Cortex of kidney (tissue), 1 donor: ENCODE results near the gene CHRND.
"Not testable (repeated sequence)": the region's sequence is repeated elsewhere in the genome, so short reads cannot be mapped to it uniquely, and the experiment has no call there.

Experiments
- DNase-seq: peaks from one replicate; lab custom pipeline; 2025; lab: John Stamatoyannopoulos, UW

The CHRND gene

DNA sequence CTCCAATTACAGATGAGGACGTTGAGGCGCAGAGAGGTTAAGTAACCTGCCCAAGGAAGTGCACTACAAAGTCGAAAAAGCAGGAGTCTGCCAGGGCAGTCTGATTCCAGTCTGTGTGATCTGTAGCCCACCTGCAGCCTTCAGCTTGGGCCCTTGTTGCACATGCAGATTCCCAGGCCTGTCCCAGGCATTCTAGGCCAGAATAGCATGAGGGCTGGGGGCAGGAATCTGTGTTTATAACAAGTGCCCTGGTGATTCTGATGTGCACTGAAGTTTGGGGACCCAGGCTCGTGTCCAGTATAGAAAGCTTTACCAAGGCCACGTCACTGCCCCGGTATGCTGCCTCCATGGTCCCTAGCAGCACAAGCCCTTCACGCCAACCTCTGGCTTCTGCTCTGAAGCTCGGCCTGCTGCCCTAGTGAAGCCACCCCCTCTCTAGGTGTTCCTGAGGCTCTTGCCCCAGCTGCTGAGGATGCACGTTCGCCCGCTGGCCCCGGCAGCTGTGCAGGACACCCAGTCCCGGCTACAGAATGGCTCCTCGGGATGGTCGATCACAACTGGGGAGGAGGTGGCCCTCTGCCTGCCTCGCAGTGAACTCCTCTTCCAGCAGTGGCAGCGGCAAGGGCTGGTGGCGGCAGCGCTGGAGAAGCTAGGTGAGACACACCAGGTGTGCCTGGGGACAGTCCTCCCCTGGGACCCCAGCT lies 18.1 kb downstream of the CHRND start:
- no peak for DNase-seq

DNA sequence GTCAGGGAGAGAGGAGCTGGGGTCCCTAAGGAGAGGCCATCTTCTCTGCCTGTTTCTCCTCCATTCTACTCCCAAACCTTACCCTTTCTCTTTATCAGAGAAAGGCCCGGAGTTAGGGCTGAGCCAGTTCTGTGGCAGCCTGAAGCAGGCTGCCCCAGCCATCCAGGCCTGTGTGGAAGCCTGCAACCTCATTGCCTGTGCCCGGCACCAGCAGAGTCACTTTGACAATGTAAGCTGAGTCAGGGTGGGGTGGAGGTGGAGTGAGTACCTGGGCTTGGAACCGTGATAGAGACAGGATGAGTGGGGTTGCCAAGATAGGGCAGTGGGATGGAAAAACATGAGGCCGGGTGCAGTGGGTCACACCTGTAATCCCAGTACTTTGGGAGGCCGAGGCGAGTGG lies 18.7 kb downstream of the CHRND start:
- DNase-seq = no peak

DNA sequence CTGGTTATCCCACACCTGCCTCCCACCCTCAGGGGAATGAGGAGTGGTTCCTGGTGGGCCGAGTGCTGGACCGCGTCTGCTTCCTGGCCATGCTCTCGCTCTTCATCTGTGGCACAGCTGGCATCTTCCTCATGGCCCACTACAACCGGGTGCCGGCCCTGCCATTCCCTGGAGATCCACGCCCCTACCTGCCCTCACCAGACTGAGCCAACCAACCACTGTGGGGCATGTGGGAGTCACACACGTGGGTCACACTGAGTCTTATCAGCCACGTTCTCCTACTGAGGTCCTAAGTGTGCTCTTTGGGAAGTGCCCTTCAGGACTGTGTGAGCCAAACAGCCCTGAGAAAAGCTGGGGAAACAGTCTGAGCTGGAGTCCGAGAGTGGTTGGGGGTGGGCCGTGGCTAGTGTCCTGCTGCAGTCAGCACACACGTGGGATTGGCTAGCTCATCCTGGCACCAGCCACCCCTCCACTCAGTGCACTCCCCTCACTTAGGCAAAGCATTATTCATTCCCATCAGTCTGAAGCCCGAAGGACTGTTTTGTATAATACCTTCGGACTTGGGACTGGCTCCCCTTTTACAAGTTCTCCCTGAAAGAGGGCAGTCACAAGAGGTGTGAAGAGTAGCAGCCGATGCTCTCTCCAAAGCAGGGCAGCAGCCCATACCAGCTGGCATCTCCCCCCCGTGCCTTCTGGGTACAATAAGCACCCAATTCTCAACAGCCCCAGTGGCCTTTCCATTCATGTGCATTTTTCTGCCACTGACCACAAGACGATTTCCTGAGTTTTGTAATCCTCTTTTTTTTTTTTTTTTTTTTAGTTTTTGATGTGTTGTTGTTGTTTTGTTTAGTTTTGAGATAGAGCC lies 19.8 kb downstream of the CHRND start:
- DNase-seq = no peak

DNA sequence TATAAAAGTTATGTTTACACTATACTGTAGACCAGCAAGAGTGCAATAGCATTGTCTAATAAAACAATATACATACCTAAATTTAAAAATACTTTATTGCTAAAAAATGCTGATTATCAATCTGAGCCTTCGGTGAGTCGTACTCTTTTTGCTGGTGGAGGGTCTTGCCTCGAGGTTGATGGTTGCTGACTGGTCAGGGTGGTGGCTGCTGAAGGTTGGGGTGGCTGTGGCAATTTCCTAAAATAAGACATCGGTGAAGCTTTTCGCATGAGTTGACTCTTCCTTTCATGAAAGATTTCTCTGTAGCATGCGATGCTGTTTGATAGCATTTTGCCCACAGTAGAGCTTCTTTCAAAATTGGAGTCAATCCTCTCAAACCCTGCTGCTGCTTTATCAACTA lies 22.0 kb downstream of the CHRND start:
- DNase-seq = no peak

DNA sequence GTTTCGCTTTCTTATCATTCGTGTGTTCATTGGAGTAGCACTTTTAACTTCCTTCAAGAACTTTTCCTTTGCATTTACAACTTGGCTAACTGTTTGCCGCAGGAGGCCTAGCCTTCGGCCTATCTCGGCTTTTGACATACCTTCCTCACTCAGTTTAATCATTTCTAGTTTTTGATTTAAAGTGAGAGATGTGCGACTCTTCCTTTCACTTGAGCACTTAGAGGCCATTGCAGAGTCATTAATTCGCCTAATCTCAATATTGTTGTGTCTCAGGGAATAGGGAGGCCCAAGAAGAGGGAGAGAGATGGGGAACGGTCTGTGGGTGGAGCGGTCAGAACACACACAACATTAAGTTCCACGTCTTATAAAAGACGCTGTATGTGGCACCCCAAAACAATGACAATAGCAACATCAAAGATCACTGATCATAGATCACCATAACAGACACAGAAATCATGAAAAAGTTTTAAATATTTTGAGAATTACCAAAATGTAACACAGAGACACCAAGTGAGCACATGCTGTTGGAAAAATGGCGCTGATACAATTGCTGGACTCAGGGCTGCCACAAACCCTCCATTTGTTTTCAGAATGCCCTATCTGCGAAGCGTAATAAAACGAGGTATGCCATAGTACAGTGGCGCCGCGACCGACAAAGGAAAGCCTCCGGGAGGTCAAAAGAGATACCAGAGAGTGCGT lies 23.8 kb downstream of the CHRND start:
- DNase-seq = no peak

DNA sequence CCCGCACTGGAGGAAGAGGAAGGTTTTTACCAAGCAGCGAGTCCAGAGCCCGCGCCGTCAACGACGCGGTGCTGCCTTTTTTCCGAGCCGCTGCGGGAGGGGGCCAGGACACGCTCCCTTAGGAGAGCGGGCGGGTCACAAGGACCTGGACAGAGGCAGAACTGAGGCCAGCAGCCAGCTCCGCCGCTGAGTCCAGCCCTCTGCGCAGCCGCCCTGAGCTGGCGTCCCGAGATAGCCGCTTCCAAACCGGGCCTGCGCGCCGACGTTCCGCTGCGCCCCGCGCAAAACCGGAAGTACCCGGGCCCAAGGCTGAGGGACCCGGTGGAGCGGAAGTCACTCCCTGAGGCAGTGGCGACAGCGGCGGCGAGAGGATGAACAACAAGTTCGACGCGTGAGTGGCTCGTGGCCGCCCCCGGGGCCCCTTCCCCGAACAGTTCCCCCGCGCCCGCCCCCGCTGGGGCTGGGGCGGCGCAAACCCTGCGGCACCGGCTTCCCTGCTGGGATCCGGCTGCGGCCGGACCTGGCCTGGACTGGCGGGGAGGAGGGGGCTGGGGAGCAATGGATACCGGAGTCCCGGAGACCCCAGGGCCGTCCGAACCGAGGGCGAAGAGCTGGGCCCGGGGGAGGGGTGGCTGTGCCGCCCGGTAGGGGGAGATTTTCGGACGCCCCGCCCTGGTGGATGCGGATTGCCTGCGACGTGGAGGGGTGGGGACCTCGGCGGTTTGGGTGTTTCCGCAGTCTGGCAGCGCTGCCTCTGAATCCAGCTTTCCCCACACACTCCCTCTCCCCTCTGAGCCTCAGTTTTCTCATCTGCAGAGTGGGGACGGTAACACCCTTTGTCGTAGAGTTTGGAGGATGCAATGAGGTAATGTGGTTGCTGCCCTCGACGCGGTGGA lies 24.6 kb downstream of the CHRND start, which contains the start of the genes EIF4E2 and TIGD1:
EIF4E2 (plus strand) TSS at position 336 of the 896 bp plus-strand sequence; CDS start at position 372, 36 bp downstream.
TIGD1 (minus strand) TSS at position 204 of the 896 bp plus-strand sequence. CDS start 675 bp downstream, outside the sequence.
- DNase-seq = peak; percentile 64

DNA sequence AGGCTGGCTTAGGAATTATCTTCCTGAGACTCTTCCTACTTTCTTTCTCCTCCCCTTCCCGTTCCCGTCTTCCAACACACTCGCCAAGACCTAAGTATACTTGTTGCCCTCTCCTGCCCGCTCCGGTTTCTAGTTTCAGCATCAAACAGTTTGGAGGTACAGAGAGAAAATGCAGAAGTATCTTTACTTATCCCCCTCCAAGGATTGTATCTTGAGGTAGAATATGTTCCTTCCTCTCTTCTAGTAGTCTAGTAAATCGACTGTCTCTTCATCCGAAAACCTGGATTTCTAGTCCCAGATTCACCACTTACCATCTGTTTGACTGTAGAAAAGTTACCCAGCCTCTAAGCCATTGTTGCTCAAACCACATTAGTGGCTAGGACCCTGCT lies 25.3 kb downstream of the CHRND start:
- no peak for DNase-seq

DNA sequence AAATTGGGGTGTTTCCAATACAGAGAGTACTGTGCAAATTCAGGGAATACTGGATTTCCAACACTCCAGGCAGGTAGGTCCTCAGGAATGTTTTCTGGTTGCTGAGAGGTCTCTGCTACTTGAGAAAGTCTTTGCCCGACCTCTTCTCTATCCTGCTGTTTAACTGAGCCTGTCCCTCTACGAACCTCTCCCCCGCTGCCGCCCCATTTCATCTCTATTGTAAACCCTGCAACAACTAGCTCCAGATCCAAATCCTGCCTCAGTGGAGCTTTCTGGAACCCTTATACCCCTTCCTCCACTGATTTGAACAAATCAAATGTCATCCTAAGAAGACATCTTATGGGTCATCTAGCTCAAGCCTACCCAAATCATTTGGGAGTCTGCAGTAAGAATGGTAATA lies 25.8 kb downstream of the CHRND start:
- DNase-seq = no peak

DNA sequence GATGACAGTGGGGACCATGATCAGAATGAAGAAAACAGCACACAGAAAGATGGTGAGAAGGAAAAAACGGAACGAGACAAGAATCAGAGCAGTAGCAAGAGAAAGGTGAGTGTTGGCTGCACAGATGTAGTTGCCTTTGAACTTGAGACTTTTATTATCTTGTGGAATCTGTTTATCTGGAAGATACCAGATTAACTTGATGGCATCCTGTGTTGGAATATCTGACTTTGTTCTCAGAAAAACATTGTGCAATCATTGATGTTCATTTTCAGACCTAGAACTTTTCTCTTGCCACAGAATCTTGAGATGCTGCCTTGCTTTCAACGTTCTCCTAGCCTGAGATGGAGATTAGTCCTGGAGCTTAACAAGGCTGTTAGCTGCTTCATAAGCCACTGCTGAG lies 30.5 kb downstream of the CHRND start:
- no peak for DNase-seq

DNA sequence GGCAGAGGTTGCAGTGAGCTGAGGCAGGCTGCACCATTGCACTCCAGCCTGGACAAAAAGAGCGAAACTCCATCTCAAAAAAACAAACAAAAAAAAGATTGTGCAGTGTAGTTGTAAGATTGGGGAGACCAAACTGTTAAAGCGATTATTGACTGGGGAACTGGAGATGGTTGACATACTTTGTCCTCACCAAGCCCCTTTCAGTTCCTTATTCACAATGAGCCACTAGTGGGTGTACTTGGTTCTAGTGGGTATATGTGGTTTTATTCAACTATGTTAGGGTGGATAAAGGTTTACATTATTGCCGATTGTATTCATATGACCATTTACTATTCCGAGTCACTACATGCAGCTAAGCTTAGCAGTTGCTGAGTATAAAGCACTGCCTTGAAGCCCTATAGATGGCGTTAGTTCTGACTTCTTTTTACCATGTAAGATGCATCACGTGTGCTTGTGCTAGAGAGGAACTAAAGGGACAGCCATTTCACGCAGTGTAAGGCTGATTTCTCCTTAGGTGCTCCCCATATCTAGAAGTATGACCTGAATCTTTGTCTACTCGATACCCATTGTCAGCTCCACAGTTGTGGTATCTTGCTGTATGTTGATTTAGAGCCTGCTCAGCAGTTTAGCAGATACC lies 36.7 kb downstream of the CHRND start:
- DNase-seq = no peak

DNA sequence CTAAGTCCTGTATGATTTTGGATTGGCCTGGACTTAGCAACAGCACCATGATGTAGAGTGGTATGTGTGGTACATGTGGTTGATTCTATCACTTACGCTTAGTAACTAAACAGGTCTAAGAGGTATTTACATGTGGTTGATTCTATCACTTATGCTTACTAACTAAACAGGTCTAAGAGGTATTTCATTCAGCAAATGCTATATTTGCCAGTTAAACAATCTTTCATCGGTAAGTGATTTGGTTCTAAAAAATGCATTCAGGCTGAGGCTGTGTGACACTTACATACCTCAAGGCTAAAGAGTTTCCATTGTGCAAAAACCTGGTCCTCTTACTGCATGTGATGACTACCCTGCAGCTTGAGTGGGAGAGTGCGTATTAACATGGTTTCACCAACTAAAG lies 37.6 kb downstream of the CHRND start:
- DNase-seq = no peak

DNA sequence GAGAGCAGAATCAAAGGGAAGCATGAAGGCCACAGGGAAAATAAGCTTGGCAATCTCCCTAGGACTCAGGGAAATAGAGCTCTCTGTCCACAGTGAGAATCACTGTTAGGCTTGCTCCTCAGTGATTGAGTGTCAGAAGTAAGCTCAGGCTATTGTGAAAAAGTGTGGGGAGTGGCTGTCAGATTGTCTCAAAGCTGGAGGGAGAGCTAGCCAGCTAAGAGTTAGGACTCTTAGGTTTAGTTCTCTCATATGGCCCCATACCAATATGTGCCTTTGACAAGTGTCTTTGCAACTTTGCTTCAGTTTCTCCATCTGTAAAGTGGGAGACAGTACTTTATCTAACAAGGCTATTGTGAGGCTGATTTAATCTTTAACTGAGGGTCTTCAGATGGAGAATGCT lies 41.8 kb downstream of the CHRND start:
- no peak for DNase-seq

DNA sequence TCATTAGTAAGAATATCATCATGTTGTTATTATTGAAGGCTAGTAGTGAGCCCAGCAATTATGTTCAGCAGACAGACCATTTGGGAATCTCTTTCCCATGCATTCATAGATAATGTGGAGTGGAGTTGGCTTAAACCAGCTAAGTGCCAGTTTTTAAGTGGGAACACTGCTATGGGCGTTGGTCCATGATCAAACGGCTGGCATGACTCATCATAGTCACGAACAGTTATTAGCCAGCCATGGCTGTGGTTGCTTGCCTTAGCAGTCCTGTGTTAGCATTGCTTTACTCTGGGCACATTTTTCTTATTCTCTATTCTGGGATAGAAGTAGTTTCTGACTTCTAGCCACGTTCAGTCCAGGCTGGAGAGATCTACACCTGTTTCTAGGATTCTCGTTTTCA lies 42.2 kb downstream of the CHRND start:
- no peak for DNase-seq

DNA sequence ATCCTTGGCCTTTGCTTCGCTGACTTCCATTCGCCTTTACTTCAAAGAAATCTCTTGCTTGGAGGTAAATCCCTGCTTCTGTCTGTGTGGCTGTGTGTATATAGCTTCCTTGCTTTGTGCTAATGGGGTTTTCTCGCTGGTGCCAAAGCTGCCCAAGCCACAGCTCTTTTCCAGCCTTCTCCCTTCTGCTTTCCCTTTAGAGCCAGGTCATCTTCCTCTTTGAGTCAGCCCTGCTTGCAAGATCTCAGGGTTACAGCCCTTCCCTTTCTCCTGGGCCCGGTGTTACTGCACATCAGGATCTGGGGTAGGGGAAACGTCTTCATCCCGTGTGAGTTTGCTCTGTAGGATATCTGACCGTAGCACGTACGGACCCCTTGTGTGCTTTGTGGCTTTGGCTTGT lies 43.6 kb downstream of the CHRND start:
- DNase-seq = no peak

DNA sequence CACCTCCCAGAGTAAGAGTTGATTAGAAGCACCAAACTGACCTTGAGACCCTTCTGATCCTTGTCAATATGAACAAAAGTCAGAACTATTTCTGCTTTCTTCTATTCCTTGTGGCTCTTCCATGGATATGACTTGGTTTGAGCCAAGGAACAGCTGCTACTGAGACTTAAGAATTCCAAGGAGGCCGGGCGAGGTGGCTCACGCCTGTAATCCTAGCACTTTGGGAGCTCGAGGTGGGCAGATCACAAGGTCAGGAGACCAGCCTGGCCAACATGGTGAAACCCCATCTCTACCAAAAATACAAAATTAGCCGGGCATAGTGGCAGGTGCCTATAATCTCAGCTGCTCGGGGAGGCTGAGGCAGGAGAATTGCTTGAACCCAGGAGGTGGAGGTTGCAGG lies 44.5 kb downstream of the CHRND start:
- not testable (repeated sequence) for DNase-seq

DNA sequence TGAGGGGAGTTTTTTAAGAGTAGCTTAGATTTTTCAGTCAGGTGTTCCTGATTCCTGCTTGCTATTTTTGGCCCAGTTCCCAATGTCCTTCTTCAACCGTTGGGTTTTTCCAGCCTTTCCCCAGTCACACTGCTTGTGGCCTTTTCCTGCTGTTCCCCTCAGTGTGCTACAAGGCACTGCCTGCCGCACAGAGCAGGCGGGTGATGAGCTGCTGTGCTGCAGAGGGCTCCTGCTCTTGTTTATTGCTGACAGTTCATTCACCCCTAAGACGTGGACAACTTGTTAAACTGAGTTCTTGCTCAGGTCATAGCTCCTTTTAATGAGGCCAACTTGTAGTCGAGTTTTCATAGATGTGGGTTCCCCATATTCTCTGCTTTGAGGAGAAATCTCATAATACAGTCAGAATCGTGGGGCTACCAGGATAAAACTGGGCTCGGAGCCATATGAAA lies 45.1 kb downstream of the CHRND start:
- no peak for DNase-seq

DNA sequence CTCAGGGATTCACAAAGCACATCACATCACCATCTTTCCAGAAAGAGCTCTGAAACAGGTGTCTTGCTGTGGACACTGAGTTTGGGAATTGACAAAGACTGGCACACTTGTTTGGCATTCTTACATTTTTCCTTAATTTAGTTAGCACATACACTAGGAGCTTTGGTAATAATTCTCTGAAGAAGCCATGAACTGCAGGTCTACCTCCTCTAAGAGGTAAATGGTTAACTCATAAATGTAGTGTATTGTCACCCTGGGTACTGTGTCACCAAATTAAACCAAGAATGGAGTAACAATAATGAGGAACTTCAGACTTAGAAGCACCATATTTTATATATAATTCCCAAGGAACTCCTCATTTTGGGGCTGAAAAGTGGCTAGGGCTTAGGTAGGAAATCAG lies 47.1 kb downstream of the CHRND start:
- DNase-seq = no peak

DNA sequence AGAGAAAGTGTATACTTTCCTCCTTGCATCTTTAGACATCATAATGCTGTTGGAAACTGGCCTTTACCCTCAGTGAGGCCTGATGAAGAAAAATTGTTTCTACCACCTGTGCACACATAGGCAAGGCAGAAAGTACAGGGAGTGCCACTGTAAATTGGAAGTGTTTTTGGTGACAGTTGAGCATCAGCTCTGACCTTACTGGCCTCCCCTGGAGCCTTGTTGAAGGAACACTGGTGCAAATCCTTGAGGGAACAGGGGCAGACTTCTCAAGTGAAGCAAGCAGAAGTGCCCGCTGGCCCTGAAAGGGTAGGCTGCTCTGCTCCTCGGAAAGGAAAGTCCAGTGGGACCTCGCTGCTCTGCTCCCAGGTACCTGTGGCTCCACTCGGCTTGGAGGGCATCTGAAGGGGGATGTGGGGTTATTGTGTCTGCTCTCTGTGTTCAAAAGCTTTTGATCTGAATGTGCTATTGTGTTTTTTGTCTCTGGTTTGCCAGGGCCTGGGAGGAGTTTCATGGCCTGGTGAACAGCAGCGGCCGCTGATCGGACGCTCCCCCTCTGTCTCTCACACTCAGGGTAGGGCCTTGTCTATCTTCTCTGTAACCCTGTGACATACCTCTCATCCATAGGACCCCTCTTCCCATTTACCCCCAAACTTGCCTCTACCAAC lies 47.9 kb downstream of the CHRND start:
- no peak for DNase-seq

DNA sequence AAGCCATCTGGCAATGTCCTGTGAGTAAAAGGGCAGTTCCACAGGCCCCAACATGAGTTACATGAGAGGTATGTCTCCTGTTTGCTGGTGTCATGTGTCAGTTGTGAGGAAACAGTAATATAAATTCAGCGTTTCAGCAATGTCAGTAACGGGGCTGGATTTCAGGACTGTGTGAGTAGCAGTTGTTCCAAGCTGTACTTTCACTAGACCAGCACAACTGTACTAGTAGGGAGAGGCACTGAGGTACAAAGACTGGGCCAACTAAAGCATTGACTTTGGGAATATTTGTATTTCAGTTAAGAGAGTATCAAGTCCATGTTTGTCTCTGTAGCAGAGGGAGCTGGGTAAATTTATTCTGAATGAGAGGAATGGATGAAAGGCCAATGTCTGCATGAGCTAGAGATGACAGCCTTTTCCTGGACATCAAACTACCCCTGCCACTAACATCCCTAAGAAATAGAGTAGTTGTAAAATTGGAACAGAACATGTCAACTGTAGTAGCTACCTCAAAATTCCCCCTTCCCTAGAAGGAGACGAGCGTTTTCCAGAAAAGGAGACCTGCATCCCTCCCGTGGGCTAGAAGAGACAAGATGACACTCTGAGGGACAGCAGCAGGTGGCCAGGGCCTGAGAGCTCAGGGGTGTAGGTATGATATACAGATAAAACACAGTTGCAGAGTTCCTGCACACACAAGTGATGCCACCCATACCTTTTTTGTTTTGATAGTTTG lies 48.9 kb downstream of the CHRND start:
- DNase-seq = no peak

DNA sequence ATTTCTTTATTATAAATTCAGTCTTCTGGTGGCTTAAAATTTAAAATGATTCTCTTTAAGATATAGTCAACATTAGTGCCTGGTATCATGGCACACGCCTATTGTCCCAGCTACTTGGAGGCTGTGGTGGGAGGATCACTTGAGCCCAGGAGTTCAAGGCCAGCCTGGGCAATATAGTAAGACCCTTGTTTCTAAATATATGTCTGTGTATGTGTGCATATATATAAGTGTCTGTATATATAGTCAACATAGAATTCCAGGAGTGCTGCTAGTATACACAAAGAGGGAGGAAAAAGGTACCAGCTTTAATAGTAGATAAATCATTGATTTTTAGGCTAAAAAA lies 49.4 kb downstream of the CHRND start:
- no peak for DNase-seq
